HL-60/S4 (cell line): ENCODE measurements around the gene ZNF329.

Experiments
- in situ Hi-C: fragments of 300-500 bp; cut with MboI; formaldehyde crosslinking; loops from 2 replicates; pipeline ENCODE4 v1.14.3; 2022; ENCODE audit warnings: low sequenced_read_pairs

ZNF329 gene

DNA sequence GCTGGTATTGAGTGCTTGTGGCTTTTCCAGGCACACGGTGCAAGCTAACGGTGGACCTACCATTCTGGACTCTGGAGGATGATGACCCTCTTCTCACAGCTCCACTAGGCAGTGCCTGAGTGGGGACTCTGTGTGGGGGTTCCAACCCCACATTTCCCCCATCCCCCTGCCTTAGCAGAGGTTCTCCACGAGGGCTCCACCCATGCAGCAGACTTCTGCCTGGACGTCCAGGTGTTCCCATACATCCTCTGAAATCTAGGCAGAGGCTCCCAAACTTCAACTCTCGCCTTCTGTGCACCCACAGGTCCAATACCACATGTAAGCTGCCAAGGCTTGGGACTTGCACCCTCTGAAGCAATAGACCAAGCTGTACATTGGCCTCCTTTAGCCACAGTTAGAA, 27.2 kb downstream of the ZNF329 start:
- in situ Hi-C loops, result no loop called here

DNA sequence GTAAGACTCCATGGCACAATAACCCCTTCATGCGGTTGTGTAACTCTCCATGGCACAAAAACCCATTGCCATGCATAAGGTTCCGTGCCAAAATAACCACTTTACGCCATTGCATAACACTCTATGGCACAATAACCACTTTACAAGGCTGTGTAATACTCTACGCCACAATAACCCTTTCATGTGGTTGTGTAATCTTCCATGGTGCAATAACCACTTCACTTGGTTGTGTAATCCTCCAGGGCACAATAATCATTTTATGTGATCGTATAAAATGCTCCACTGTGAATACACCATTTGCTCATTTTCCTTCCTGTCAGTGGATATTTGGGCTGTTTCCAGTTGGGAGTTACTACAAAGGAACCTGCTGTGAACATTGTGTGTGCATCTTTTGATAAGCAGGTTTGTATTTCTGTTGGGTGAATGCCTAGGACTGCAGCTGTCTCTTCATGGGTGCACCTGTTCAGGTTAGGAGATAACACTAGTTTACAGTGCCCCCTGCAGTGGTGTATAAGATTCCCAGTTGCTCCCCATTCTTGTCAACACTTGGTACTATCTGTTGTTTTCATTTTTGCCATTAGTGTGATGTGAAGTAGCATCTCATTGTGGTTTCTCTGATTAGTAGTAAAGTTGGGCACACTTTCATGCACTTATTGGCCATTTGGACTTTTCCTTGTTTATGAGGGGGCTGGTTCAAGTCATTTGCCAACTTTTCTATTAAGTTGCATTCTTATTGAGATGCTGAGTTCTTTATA, 31.4 kb downstream of the ZNF329 start:
- in situ Hi-C loops, result no loop called here

DNA sequence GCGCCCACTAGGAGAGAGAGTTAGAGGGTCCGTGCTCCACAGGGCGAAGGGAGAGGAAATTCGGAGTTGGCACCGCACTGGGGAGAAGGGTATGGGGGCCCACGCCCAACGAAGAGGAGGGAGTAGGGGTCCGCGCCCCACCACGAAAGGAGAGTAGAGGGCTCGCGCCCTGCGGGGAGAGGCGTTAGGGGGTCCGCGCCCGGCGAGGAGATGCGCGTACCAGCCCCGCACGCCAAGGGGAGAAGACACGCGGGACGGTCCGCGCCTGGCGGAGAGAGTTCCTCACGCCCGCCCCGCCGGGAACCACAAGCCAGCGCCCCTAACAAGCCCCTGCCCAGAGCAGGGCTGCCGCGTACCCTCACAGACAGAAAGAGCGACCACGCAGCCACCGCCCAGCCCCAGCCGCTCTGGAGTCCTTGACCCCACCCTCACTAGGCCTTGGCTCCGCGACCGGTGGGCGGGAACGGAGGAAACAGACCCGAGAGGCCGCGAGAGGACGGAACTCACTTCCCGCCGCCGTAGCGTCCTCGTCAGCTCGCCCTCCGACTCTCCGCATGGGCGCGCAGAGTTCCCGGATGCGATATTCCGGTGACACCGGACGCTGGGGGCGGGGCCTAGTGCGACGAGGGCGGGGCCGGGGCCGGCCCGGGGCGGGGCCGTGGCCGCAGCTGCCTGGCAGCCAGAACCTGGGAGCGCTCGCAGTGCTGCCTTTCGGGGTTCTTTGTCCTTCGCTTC, 32.6 kb downstream of the ZNF329 start:
- in situ Hi-C loops, result no loop called here

DNA sequence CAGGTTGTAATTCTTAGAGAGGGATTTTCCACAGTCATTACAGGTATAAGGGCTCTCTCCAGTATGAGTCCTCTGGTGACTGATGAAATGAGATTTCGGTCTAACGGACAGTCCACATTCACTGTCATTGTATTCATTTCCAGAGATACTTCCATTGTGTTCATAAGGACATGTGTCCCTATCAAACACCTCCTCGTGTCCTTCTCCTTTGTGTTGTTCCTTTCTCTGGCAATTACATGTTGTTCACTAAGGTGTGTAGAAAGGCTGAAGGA, 42.1 kb downstream of the ZNF329 start:
- in situ Hi-C loops, result no loop called here

DNA sequence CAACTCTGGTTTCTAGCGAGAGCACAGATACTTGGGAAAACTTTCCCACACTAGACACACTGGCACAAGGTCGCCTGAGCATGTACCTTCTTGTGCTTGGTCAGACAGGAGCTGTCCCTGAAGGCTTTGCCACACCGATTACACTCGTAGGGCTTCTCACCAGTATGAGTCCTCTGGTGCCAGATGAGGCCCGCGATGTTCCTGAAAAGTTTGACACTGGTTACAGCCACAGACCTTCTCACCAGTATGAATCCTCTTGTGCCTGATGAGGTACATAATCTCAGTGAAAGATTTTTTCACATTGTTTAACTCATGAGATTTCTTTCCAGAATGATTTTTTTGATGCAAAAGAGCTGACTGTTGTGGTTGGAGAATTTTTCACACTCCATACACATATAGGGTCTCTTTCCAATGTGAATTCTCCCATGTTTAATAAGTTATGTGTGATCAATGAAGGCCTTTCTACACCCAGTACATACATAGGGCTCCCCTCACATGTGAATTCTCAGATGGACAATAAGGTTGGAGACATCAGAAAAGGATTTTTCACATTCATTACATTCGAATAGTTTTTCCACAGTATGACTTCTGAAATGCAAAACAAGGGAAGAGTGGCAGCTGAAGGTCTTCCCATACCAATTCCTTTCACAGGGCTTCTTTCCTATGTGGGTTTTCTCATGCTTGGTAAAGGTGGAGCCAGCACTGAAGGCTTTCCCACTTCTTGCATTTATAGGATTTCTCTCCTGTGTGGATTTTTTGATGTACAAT, 42.6 kb downstream of the ZNF329 start:
- in situ Hi-C loops, result no loop called here

DNA sequence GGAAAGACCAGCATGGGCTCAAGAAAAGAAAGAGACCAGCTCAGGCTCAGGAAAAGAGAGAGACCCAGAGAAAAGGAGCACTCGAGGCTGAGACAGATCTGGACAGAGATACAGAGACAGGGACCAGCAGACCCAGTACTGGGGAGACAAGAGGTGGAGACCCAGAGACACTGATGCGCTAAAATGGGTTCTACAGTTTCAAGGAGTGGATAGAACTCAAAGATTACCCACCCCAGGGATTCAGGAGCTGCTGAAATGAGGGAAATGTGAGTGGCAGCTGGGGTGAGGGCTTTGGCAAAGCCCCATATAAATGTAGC, 51.9 kb downstream of the ZNF329 start:
- in situ Hi-C loops, result no loop called here

DNA sequence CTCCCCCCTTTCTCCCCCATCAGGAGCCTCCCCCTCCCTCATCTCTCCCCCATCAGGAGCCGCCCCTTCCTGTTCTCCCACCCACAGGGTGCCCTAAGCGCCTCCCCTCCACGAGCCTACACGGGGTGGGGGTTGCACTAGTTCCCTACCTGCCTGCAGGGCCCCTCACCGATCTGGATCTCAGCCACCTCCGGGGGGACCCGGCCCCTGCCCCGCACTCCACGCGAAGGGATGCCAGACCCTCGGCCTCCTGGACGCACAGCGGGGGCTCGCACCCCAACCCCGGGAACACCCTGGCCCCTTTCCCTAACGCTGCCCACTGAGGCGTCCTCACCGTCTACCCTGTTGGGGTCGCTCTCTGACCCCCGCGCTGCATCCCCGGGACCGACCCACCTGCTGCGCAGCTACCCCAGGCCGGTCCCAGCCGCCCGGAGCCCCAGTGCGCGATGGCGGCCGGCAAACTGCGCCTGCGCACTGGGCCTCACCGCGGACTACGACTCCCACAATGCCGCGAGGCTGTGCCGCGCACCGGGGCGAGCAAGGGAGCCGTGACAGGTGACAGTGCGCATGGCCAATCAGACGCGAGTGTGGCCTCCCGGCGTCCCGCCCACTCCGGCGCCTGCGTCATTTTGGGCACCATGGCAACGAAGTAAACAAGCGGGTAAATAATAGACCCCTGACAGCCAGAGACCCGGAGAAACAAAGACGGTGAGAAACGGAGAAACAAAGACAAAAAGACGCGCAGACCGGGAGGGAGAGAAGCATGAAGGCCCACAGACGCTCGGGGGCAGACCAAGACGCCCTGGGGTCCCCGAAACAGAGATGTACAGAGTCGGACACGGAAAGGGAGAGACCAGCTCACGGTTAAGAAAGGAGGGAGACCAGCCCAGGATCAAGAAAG, 52.6 kb downstream of the ZNF329 start, which contains the start of gene ZSCAN18:
TSS of gene ZSCAN18 (minus strand) at position 451 of the 901 bp plus-strand sequence. CDS start 7,964 bp downstream, outside the sequence.
- in situ Hi-C loops, result no loop called here

DNA sequence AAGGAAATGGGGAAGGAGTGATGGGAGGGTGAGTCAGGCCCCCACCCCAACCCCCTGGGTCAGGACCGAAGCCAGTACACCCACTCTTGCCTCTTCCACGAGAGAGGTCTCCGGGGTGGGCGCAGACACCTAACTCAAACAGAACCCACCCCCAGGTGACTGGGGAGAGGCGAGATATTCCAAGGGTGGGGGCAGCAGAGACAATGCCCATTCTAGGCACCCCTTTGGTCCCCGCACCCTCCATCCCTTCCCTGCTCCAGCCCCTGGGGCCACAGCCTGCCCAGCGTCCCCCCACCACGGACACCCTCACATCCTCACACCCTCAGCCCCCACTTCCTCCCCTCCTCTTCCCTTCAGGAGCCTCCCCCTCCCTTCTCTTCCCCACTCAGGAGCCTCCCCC, 53.2 kb downstream of the ZNF329 start:
- in situ Hi-C loops, result no loop called here

DNA sequence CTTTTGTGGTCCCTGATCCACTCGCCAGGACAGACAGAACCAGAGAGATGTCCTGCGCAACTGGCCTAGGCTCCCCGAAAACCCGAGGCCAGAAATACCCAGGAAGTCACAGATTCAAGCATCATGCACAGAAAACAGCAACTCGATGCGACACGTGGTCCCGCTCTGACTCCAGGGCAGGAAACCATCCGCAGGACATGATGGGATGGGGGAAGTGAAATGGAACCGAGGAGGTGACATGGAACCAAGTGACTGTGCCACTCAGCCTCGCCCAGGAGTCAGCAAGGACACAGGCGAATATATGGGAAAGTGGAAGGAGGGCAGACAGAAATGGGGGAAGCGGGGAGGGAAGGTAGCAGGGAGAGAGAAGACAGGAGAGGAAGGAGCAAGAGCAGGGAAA, 53.7 kb downstream of the ZNF329 start:
- in situ Hi-C loops, result no loop called here

DNA sequence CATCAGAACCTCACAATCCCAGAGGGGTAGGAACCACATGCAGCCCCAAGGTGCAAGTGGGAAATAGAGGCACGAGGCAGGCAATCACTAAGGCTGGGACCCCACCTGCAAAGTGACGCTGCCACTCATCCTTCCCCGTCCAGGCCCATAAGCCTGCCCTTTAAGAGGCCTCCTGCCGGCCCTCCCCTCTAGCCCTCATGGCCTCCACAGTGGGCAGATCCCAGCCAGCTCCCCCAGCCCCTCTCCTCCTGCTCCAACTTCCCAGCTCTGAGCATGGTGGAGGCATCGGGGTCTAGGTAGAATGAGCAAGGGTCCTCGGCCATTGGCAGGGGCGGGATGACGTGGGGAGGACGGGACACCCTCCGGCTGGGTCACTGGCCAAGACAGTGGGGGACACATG, 55.3 kb downstream of the ZNF329 start:
- in situ Hi-C loops, result no loop called here

DNA sequence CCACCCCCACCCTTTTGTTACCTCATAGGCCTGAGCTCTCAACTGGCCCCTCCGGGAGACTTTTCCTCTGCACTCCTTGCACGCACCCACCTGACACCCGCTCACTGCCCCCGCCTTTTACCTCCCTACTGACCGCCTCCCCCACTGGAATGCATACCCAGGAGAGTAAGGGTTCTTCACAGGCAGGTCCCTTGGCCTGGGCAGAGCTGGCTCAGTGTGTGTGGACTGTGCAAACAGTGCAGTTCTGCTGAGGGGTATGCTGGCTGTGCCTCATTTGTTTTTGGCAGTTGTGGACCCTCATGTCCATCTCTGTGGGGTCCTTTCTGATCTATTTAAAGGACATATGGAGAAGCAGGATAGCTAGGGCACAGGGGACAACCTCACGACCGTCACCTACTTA, 57.5 kb downstream of the ZNF329 start:
- in situ Hi-C loops, result no loop called here

DNA sequence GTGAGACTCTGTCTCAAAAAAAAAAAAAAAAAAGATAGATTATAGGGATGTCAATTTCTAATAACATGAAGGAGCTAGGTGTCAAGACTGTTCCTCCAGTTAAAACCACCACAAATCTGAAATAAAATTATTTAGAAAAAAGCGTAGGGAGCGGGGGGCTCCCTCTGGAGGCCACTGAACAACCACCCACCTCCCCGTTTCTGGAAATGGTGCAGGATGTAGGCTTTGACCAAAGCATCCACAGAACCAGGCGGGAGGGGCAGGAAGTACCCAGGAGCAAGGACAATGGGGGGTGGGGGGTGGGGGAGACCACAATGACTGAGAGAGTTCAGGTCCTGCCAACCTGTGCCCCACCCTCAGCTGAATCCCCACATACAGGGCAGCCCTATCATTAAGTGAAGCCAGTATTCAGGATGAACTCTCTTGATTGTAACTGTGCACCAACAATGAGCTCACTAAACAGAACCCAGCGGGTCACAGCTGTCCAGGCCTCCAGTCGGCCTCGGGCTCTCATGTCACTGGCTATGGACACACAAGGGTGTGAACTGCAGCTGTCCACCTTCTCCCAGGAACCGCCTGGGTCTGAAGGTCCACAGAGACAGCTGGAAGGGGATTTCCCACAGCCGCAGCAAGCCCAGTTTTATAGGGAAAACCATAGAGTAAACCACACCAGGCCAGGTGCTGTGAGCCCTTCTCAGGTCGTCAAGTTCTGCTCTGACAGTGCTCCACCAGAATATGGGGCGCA, 59.2 kb downstream of the ZNF329 start:
- in situ Hi-C loops, result no loop called here

DNA sequence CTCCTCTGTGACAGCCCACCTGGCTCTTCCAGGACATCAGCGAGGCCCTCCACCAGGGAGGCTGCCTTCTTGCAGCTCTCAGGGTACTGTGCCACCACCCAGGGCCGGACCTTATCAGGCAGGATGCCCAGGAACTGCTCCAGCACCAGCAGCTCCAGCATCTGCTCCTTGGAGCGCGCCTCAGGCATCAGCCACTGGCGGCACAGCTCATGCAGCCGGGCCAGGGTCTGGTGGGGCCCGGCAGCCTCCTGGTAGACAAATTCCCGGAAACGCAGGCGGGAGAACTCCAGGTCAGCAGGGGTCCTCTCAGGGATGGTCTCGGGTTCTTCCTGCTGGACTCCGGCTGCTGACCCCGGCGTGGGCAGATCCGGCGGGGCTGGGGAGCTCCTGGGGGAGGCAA, 60.7 kb downstream of the ZNF329 start:
- in situ Hi-C loops, result no loop called here

DNA sequence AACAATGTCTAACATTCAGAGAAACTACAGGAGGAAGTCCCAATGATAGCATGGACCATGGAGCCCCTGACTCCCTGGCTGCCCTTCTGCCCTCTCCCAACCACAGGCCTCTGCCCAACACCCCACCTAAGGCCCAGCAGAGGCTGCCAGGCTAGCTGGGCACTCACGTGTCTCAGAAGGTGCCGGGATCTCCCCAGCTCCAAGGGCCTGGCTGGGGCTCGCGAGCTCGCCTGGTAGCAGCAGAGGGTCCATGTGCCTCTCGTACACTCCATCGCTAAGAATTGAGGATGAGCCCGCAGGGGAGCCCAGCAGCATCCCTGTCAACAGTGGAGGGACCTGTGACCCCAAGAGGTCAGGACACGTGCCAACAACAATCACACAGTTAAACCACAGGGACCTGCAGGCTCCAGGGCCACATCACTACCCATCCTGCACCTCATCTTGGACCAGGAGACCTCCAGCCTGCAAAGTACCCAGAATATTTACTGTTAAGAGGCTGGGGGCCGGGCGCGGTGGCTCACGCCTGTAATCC, 62.0 kb downstream of the ZNF329 start:
- in situ Hi-C loops, result no loop called here

DNA sequence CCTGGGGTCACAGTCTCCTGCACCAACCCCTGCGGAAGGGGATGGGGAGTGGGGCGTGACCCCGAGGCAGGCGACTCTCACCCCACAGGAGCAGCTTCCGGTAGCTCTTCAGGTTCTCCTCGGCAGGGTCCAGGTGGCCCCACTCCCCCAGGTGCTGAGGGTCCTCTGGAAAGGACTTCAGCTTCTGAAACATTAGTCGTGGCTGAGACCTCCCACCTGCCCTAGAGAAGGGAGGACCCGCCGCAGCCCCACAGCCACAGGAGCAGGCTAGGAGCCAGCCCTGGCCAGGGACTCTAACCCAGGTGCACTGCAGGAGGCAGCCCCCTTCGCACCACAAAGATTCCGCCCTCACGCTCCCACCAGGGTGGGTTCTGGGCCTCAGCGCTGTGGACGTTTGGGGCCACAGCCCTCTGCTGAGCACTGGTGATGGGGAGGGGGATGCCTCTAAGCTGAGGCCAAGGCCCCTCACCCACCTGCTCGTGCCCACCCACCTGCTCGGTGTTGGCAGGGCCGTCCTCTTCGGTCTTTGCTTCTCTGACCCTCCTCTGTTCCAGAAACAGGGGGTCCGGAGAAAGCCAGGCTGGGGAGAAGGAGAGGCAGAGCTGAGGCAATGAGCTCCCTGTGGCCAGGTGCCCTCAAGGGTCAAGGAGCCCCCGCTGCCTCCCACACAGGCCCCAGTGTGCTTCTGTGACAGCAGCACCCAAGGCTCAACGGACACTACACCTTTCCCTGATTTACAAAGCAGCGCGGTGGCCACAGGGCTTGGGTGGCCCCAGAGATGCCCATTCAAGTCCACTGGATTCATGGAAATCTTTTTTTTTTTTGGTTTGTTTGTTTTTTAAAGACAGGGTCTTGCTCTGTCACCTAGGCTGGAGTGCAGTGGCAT, 63.5 kb downstream of the ZNF329 start:
- in situ Hi-C loops, result no loop called here

DNA sequence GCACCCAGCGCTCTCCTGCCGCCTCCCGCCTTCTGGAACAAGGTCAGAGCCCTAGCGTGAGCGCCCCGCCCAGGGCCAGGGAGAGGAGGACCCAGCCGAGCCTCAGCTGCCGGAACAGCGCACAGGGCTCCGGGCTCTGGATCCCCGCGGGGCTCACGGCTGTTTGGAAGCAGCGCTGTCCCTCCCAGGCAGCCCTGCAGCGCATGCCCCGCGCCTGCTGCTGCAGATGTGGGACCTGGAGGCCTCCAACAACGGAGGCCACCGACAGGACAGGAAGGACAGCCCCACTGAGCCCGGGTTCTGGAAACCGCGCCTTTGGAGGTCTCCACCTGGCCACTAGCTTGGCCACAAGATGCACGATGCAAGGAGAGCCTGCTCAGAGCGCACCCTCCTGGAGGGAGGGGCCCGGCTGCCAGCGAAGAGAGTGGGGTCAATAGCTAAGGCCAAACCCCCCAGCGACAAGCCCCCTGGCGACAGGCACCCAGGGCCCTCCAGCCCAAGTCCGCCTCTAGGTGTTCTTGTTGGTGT, 65.2 kb downstream of the ZNF329 start:
- in situ Hi-C loops, result no loop called here

DNA sequence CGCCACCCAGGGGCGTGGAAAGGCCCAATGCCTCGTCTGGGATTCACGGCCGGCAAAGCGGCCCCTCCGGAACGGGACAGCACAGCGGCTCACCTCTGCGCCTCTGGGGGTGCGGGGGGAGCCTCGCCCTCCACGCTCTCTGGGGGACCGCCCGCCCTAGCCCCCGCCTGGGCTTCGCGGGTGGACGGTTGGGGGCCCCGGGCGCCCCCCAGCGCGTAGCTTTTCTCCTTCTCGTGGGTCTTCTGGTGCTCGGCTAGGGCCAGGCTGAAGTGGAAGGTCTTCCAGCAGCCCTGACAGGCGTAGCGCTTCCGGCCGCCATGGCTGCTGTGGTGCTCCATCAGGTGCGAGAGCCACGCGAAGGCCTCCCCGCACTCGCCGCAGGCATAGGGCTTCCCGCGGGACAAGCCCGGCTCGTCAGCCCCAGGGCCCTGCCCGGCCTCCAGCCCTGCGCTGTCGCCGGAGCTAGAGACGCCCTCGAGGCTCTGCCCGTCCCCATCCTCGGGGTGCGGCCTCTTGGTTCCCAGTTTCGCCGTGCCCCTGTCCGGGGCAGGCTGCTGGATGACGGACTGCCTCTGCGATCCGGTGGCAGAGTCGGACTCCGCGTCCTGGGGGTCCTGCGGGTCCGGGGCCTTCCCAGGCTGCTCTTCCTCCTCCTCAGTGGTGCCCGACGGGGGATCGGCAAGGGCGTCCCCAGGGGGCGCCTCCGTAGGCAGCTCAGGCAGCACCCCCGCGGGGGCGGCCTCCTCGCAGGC, 65.8 kb downstream of the ZNF329 start:
- in situ Hi-C loops, result no loop called here

DNA sequence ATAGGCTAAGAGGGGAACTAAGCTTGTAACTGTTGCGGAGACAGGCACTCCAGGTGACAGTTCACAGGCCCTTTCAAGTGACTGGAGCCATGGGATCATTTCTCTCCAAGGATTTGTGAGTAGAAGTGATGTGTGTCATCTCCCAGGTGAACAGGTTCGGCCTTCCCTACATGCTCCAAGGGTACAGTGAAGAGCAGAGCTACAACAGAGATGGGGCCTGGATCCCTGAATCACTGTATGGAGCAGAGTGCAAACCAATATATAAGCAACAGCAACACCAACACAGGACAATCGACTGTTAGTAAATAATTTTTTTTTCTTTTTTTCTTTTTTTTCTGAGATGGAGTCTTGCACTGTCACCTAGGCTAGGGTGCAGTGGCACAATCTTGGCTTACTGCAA, 67.6 kb downstream of the ZNF329 start:
- in situ Hi-C loops, result no loop called here
